Measurements from ENCODE around the gene PCGF2. TPM values are rescaled to one million over a fixed set of nuclear protein-coding genes. Genes with fewer than 3 reads are reported as not detected.

The PCGF2 gene
- total and polyA plus RNA-seq, 10 of the 15 experiments (the other 5 are each of a cell fraction or from before 2014, with no cell fraction given) = 2.7 to 35.6 (median 7.2) TPM

DNA sequence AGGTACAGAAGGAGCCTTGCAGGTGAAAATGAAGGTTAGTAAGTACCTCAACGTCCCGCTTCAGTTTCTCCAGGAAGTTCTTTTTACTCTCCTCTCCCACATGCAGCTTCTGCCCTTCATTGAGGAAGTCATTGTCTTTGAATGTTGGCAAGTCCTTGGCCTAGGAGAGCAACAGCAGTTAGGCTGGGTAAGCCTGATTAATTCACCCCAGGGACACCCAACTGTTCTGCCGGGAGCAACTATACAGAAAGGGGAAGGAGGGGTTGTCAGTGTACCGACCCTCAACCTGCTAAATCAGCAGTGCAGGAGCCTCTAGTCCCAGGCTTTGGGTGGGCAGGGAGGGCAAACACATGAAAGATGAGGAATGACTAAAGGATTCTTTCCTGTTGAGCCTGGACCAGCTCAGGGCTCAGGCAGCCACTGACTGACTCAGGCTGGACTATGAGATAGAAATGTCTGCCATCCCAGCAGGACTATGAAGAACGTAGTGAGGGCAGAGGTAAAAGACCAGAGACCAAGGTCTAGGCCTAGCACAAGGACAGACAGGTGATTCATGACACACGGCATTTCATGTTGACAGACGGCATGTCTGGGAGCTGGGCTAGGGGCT is 29.6 kb upstream of the PCGF2 start (continued):
- TF ChIP-seq, protein P1, sequence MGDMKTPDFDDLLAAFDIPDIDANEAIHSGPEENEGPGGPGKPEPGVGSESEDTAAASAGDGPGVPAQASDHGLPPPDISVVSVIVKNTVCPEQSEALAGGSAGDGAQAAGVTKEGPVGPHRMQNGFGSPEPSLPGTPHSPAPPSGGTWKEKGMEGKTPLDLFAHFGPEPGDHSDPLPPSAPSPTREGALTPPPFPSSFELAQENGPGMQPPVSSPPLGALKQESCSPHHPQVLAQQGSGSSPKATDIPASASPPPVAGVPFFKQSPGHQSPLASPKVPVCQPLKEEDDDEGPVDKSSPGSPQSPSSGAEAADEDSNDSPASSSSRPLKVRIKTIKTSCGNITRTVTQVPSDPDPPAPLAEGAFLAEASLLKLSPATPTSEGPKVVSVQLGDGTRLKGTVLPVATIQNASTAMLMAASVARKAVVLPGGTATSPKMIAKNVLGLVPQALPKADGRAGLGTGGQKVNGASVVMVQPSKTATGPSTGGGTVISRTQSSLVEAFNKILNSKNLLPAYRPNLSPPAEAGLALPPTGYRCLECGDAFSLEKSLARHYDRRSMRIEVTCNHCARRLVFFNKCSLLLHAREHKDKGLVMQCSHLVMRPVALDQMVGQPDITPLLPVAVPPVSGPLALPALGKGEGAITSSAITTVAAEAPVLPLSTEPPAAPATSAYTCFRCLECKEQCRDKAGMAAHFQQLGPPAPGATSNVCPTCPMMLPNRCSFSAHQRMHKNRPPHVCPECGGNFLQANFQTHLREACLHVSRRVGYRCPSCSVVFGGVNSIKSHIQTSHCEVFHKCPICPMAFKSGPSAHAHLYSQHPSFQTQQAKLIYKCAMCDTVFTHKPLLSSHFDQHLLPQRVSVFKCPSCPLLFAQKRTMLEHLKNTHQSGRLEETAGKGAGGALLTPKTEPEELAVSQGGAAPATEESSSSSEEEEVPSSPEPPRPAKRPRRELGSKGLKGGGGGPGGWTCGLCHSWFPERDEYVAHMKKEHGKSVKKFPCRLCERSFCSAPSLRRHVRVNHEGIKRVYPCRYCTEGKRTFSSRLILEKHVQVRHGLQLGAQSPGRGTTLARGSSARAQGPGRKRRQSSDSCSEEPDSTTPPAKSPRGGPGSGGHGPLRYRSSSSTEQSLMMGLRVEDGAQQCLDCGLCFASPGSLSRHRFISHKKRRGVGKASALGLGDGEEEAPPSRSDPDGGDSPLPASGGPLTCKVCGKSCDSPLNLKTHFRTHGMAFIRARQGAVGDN (IDR thresholded peaks at IDR 0.05) = no peak
- no peak for TF ChIP-seq E2F8 (IDR thresholded peaks at IDR 0.05; ENCODE audit: low read depth, partially characterized antibody)
- no peak for TF ChIP-seq CREM (IDR thresholded peaks at IDR 0.05; ENCODE audit: low read depth)
- TF ChIP-seq STAT3 (IDR thresholded peaks at IDR 0.05; ENCODE audit: low read depth, low read length) = no peak
- TF ChIP-seq CBX5 (IDR thresholded peaks at IDR 0.05; ENCODE audit: low read depth) = no peak
- TF ChIP-seq EP300 (IDR thresholded peaks at IDR 0.05; ENCODE audit: borderline replicate concordance in 1 of 2, control insufficient read depth in 1 of 2, low read depth in 2 of 2, low read length in 2 of 2) = no peak
- no peak for TF ChIP-seq CBFB (IDR thresholded peaks at IDR 0.05; ENCODE audit: low read depth)
- TF ChIP-seq MYC (IDR thresholded peaks at IDR 0.05; ENCODE audit: insufficient read depth, insufficient read length, insufficient replicate concordance, low read length, severe bottlenecking) = no peak
- no peak for TF ChIP-seq NR2C2 (IDR thresholded peaks at IDR 0.05; ENCODE audit: borderline replicate concordance, control insufficient read depth, insufficient read length, low read depth)
- no peak for TF ChIP-seq NBN (IDR thresholded peaks at IDR 0.05)
- no peak for TF ChIP-seq CEBPZ (IDR thresholded peaks at IDR 0.05; ENCODE audit: low read depth, low read length)

Data from GM12878 (cell line).